ENCODE measurements around the gene SULT1C4. TPM values are rescaled to one million over a fixed set of nuclear protein-coding genes. Genes with fewer than 3 reads are reported as not detected.
"Not testable (repeated sequence)": the region's sequence is repeated elsewhere in the genome, so short reads cannot be mapped to it uniquely, and the experiment has no call there.

Gene SULT1C4
- total RNA-seq, 1 donor from 2014 or later, result 10.6 TPM

DNA sequence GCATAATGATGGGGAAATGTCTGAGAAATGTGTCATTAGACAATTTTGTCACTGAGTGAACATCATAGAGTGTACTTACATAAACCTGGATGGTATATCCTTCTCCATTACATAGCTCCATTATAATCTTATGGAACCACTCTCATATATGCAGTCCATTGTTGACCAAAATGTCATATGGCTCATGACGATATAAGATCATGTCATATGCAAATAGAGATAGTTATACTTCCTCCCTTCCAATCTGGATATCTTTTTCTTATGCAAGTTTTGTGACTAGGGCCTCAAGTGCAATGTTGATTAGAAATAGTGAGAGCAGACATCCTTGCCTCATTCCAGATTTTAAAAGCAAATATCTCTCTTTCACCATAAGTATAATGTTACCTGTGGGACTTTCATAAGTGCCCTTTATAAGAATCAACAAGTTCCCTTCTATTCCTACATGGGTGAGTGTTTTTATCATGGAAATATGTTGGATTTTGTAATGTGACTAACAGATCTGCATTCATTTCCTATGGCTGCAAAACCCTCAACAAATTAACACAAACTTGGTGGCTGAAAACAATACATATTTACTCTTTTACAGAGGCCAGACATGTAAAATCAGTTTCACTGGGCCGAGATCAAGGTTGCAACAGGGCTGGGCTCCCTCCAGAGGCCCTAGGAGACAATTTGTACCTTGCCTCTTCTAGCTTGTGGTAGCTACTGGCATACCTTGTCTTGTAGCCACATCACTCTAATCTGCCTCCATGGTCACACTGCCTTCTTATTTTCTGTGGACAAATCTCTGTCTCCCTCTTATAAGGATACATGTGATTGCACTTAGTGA is 21.6 kb upstream of the SULT1C4 start:
- Histone ChIP-seq H3K27ac (no peak overlapping the region), H3K9me3 (no peaks in the 10 kb centered on the region), H3K4me1 (no peaks in the 10 kb centered on the region), H3K27me3 (ENCODE audit: low read depth) (no peaks in the 10 kb centered on the region), H3K4me3 (no peak overlapping the region), H3K36me3 (no peaks in the 10 kb centered on the region)
- intact Hi-C loops (cut with DNase I), result no loop called here
- ATAC-seq (no peak), DNase-seq (no peak)
- no peak for TF ChIP-seq CTCF (IDR thresholded peaks at IDR 0.05)

GRCh38 chr2:108359336-108359735 is 18.4 kb upstream of the SULT1C4 start:
- intact Hi-C loops (cut with DNase I); H3K4me3 ChIP-seq; H3K36me3 ChIP-seq; H3K9me3 ChIP-seq; DNase-seq; H3K27ac ChIP-seq; ATAC-seq; H3K27me3 ChIP-seq (ENCODE audit: low read depth); H3K4me1 ChIP-seq: not testable (repeated sequence)

DNA sequence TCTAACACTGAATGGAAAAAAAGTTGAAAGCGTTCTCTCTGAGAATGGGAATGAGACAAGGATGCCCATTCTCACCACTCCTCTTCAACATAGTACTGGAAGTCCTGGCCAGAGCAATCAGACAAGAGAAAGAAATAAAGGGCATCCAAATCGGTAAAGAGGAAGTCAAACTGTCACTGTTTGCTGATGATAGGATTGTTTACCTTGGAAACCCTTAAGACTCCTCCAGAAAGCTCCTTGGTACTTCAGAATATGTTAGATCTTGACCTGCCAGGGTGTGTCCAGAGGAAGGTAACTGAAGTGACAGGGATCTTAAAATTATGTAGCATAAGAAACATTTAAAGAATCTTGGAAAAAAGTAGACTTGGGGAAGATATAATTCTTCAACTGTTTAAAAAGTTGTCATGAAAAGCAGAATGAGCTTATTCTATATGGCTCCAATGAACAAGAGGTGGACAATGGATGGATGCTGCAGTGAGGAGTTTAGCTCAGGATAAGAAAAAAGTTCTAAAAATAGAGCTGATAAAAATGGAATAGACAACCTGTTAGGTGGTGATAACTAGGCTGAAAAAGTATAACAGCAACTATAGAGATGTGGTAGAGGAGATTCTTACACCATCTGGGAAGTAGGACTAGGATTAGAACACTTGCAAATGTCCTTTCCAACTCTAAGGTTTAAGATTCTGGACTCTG is 16.8 kb upstream of the SULT1C4 start:
- H3K9me3 ChIP-seq, result no peaks in the 10 kb centered on the region
- no peak overlapping the region for H3K4me3 ChIP-seq
- H3K27ac ChIP-seq, result no peak overlapping the region
- no peak for DNase-seq
- no peaks in the 10 kb centered on the region for H3K27me3 ChIP-seq (ENCODE audit: low read depth)
- intact Hi-C loops (cut with DNase I), result no loop called here
- no peaks in the 10 kb centered on the region for H3K36me3 ChIP-seq
- no peak for ATAC-seq
- no peak for TF ChIP-seq CTCF (IDR thresholded peaks at IDR 0.05)
- no peaks in the 10 kb centered on the region for H3K4me1 ChIP-seq

DNA sequence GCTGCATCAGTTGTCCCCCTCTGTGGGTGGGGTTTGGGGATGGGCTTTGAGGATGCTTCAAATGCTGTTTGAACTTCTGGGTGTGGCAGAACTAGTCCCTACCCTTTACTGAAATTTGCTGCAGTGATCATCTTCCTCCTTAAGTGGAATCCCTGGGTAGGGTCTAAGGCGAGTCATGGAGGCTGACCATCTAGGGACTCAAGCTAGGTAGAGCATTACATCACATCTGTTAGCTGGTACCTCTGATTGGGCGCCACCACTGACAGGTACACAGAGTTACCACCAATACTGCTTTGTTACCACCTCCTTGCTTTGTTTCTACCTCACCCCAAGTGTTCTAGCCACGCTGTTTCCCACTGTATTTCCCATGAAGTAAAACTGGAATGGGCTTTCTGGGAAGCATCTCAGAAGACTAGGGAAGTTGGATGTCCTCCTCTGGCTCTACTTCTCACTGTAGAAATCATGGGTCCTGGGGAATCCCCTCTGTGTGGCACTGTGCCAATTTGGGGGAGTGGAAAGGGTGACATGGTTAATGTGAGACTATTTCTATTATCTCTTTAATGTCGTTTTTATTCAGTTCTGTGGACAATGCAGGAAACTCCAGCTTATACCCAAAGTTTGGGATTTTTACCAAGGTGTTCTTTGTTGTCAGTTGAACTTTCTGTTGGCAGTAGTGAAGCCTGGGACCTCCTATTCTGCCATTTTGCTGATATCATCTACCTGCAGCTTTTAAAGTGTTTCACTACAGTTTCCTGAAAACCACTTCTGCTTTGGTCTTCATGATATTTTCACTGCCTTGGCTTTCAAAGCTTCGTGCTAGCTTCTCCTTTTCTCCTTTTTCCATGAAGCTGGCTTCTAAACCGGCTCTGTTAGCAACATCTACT is 14.5 kb upstream of the SULT1C4 start:
- Histone ChIP-seq H3K9me3 (no peaks in the 10 kb centered on the region), H3K27ac (no peak overlapping the region), H3K4me3 (no peak overlapping the region), H3K27me3 (ENCODE audit: low read depth) (no peaks in the 10 kb centered on the region), H3K36me3 (no peaks in the 10 kb centered on the region), H3K4me1 (no peaks in the 10 kb centered on the region)
- TF ChIP-seq CTCF (IDR thresholded peaks at IDR 0.05), result no peak
- no peak for DNase-seq
- intact Hi-C loops (cut with DNase I), result no loop called here
- no peak for ATAC-seq

- Histone ChIP-seq H3K4me1 (no peaks in the 10 kb centered on the region), H3K9me3 (no peaks in the 10 kb centered on the region), H3K36me3 (no peaks in the 10 kb centered on the region), H3K27me3 (ENCODE audit: low read depth) (no peaks in the 10 kb centered on the region), H3K27ac (no peak overlapping the region), H3K4me3 (no peak overlapping the region)
- DNase-seq (no peak), ATAC-seq (no peak)
- intact Hi-C loops (cut with DNase I), result no loop called here
- no peak for TF ChIP-seq CTCF (IDR thresholded peaks at IDR 0.05)
These were observed 13.9 kb upstream of the SULT1C4 start for GRCh38 chr2:108363908-108364225.

Measured in lower lobe of right lung (tissue), 2 donors.